Measurements from ENCODE around the gene NRXN3. TPM values are rescaled to one million over a fixed set of nuclear protein-coding genes. Genes with fewer than 3 reads are reported as not detected.

The NRXN3 gene
- total and polyA plus RNA-seq, 2 donors (not counting 1 experiment from before 2014, with no cell fraction given) = 0.83 to 34.6 TPM

GRCh38 chr14:79712302-79712950 is 1542.3 kb downstream of the NRXN3 start:
- Histone ChIP-seq H3K27ac (ENCODE audit: insufficient read depth, low read length) (no peak overlapping the region), H2AFZ (ENCODE audit: low read length) (no peak overlapping the region), H3K4me1 (ENCODE audit: control insufficient read depth, extremely low read depth, insufficient read depth, low read length) (no peaks in the 10 kb centered on the region), H3K4me2 (ENCODE audit: extremely low read depth, insufficient read depth, low read length) (no peak overlapping the region), H3K9ac (ENCODE audit: insufficient read depth, low read length) (no peak overlapping the region), H3K4me3 (replicated peaks in 1 of 4; ENCODE audit: control extremely low read depth in 1 of 4, insufficient read depth in 1 of 4, low read depth in 3 of 4, low read length in 4 of 4) (no peak overlapping the region), H4K20me1 (ENCODE audit: control insufficient read depth, extremely low read depth, insufficient read depth, low read length) (no peaks in the 10 kb centered on the region), H3K27me3 (ENCODE audit: control insufficient read depth, insufficient read depth, low read length) (no peaks in the 10 kb centered on the region), H3K9me3 (ENCODE audit: control insufficient read depth, insufficient read depth, low read depth, low read length) (no peaks in the 10 kb centered on the region), H3K36me3 (ENCODE audit: control insufficient read depth, insufficient read depth, low read length) (no peaks in the 10 kb centered on the region), H3K79me2 (ENCODE audit: control insufficient read depth, insufficient read depth, low read length) (no peaks in the 10 kb centered on the region)
- no peak for DNase-seq (ENCODE audit: low read depth in 2 of 2)
- TF ChIP-seq EZH2 (IDR thresholded peaks at IDR 0.05; ENCODE audit: low read length, missing control alignments) (no peak), CTCF (conservative IDR thresholded peaks at IDR 0.05 in 1 of 2, IDR thresholded peaks at IDR 0.05 in 1 of 2; ENCODE audit: low read depth in 1 of 2, low read length in 2 of 2) (no peak)

DNA sequence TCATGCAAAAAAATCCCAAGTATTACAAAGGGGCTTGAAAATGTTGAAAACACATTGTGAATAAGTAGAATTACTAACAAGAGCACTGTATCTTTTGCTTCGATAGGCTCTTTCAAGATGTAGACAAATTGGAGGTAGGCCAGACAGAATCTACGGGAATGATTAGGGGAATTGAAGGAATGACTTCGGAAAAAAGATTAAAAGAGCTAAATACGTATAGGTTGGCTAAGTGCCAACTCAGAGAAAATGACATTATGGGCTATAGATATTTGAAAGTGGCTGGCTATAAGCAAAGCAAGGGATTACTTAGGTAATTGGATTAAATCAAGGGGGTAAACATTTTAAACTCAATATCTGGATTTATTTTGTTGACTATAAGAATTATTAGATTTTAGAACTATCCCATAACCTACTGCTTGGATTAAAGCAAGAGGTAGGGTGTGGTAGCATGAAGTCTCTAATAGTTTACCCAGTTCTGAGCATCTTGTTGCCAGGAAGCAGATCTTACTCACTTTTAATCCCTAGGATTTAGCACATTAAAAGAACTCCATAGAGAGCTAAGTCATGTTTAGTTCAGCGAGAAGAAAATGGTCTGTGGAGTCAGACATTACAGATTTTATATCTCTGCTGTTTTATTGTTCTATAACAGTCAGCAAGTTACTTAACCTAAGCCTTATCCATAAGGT is 1551.4 kb downstream of the NRXN3 start:
- Histone ChIP-seq H3K36me3 (ENCODE audit: control insufficient read depth, insufficient read depth, low read length) (no peaks in the 10 kb centered on the region), H3K27ac (ENCODE audit: insufficient read depth, low read length) (no peak overlapping the region), H3K9me3 (ENCODE audit: control insufficient read depth, insufficient read depth, low read depth, low read length) (no peaks in the 10 kb centered on the region), H3K4me1 (ENCODE audit: control insufficient read depth, extremely low read depth, insufficient read depth, low read length) (no peaks in the 10 kb centered on the region), H2AFZ (ENCODE audit: low read length) (no peak overlapping the region), H3K4me3 (replicated peaks in 1 of 4; ENCODE audit: control extremely low read depth in 1 of 4, insufficient read depth in 1 of 4, low read depth in 3 of 4, low read length in 4 of 4) (no peak overlapping the region), H3K79me2 (ENCODE audit: control insufficient read depth, insufficient read depth, low read length) (no peaks in the 10 kb centered on the region), H3K9ac (ENCODE audit: insufficient read depth, low read length) (no peak overlapping the region), H4K20me1 (ENCODE audit: control insufficient read depth, extremely low read depth, insufficient read depth, low read length) (no peaks in the 10 kb centered on the region), H3K27me3 (ENCODE audit: control insufficient read depth, insufficient read depth, low read length) (no peaks in the 10 kb centered on the region), H3K4me2 (ENCODE audit: extremely low read depth, insufficient read depth, low read length) (no peak overlapping the region)
- DNase-seq (ENCODE audit: low read depth in 2 of 2) = no peak
- TF ChIP-seq CTCF (conservative IDR thresholded peaks at IDR 0.05 in 1 of 2, IDR thresholded peaks at IDR 0.05 in 1 of 2; ENCODE audit: low read depth in 1 of 2, low read length in 2 of 2) = no peak
- TF ChIP-seq EZH2 (IDR thresholded peaks at IDR 0.05; ENCODE audit: low read length, missing control alignments) = no peak

DNA sequence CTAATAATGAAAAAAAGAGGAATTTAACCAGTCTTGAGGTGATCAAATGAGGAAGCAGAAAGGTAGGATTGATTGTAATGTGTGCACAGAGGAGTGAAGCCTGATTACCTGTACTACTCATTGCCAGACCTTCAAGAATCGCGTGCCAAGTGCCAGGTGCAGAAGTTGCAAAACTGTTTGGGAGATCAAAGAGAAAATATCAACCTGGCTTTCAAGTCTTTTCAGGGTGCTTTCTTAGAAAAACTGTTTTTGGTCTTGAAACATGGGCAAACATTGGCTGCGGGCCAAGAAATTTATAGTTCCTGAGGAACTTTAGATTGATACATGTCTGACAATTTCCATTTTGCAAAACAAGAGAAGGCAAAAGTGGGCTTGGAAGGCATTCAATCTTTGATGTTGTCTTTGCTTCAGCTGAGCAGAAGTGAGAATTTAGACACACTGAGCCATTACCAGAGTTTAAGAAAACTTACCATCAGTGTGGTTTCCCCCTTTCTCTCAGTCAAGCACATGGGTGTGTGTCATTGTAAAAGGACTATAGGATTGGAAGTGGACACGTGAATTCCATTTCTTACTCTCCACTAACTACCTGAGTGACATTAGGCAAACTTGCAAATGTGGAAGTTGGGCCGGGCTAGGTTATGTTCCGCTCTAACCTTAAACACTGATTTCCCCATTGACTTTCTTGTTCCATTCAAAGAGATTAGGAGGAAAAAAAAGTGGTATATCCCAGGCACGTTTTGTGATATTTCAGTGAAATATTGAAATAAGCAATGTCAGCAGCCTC is 1555.0 kb downstream of the NRXN3 start:
- no peak overlapping the region for H3K4me2 ChIP-seq (ENCODE audit: extremely low read depth, insufficient read depth, low read length)
- H3K4me3 ChIP-seq (replicated peaks in 1 of 4; ENCODE audit: control extremely low read depth in 1 of 4, insufficient read depth in 1 of 4, low read depth in 3 of 4, low read length in 4 of 4) = no peak overlapping the region
- no peaks in the 10 kb centered on the region for H3K79me2 ChIP-seq (ENCODE audit: control insufficient read depth, insufficient read depth, low read length)
- TF ChIP-seq EZH2 (IDR thresholded peaks at IDR 0.05; ENCODE audit: low read length, missing control alignments) (no peak), CTCF (conservative IDR thresholded peaks at IDR 0.05 in 1 of 2, IDR thresholded peaks at IDR 0.05 in 1 of 2; ENCODE audit: low read depth in 1 of 2, low read length in 2 of 2) (no peak)
- no peak overlapping the region for H3K9ac ChIP-seq (ENCODE audit: insufficient read depth, low read length)
- no peaks in the 10 kb centered on the region for H3K27me3 ChIP-seq (ENCODE audit: control insufficient read depth, insufficient read depth, low read length)
- no peaks in the 10 kb centered on the region for H3K4me1 ChIP-seq (ENCODE audit: control insufficient read depth, extremely low read depth, insufficient read depth, low read length)
- no peaks in the 10 kb centered on the region for H3K9me3 ChIP-seq (ENCODE audit: control insufficient read depth, insufficient read depth, low read depth, low read length)
- H3K36me3 ChIP-seq (ENCODE audit: control insufficient read depth, insufficient read depth, low read length) = no peaks in the 10 kb centered on the region
- no peak overlapping the region for H2AFZ ChIP-seq (ENCODE audit: low read length)
- DNase-seq (ENCODE audit: low read depth in 2 of 2) = no peak
- no peak overlapping the region for H3K27ac ChIP-seq (ENCODE audit: insufficient read depth, low read length)
- H4K20me1 ChIP-seq (ENCODE audit: control insufficient read depth, extremely low read depth, insufficient read depth, low read length) = no peaks in the 10 kb centered on the region

All from fibroblast of lung (primary cell).